Stimulated activated CD8-positive, alpha-beta memory T cell treated with anti-CD3 and anti-CD28 coated beads, Interleukin-12 subunit alpha, Interleukin-12 subunit beta, amount 100 ng/mL, for 24 hours (primary cell): ENCODE data around the gene TEF.
A peak's percentile ranks its signal among the peaks of the same experiment; 100 is the strongest.
"Not testable (repeated sequence)": the region's sequence is repeated elsewhere in the genome, so short reads cannot be mapped to it uniquely, and the experiment has no call there.

Experiments used
- DNase-seq: peaks from one replicate; pipeline ENCODE4 v3.0.0-alpha.2; 2020; ENCODE audit errors: extremely low read depth

Gene TEF

DNA sequence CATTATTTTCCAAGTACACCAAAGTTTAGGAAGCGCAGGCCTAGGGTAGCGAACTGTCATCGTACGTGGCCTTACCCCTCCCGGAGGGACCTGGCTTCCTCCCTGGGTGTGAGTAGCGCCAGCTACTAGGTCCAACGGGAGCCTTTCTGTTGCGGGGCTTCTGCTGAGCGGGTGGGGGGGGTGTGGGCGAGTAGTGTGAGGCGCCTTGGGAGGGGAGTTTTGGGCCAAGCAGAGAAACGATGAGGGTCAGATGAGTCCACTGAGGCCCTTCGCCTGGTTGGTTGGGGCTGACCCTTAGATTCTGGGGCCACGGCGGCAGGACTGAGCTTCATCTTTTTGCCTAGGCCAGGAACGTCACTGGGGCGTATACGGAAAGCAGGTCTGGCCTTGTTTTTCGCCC lies 868 bp downstream of the TEF start:
- no peak for DNase-seq

DNA sequence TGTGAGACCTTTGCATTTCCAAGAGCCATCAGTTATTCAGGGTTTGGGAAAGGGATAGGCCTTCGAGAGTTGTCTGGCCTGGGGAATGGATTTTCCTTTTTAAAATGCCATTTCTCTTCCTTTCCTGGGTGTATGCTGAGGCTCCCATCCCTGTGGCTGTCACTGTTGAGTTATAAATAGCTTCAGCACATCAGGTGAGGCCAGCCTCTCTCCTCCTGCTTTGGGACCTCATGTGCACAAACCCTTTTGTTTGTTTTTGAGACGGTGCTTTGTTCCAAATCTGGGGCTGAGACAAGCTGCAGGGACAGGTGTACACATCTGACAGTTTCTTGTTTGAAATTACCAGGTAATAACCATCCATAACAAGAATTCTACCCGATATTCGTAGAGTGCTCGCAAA lies 1.3 kb downstream of the TEF start:
- DNase-seq: no peak

DNA sequence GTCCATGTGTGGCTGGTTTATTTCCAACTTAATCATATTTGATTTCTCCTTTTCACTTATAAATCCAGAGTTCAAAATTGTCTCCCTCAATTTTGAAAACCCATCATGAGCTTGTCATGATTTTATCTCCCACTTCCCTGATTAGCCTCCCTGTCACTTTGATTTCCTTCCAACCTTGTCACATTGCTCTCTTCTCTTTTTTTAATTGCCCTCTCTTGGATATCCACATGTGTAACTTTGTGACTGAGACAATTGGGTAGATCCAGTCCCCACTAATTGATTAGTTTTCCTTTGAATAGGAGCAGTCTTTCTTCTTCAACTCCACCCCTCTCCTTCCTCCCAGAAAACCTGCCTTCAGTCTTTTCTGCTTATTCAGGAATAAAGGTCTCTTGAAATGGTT lies 2.4 kb downstream of the TEF start:
- no peak for DNase-seq

DNA sequence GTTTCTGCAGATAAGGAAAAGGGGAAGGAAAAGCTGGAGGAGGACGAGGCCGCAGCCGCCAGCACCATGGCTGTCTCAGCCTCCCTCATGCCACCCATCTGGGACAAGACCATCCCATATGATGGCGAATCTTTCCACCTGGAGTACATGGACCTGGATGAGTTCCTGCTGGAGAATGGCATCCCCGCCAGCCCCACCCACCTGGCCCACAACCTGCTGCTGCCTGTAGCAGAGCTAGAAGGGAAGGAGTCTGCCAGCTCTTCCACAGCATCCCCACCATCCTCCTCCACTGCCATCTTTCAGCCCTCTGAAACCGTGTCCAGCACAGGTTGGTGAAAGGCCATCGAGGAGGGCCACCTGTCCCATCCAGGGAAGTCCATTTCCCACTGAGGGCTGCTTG lies 5.6 kb downstream of the TEF start:
- DNase-seq: no peak

DNA sequence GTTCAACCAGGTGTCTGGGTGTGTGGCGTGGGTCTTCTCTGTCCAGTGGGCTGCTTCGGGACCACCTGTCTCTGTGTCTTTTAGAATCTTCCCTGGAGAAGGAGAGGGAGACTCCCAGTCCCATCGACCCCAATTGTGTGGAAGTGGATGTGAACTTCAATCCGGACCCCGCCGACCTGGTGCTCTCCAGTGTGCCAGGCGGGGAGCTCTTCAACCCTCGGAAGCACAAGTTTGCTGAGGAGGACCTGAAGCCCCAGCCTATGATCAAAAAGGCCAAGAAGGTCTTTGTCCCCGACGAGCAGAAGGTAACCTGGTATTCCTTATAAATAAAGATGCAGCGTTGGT lies 12.2 kb downstream of the TEF start:
- DNase-seq: no peak

DNA sequence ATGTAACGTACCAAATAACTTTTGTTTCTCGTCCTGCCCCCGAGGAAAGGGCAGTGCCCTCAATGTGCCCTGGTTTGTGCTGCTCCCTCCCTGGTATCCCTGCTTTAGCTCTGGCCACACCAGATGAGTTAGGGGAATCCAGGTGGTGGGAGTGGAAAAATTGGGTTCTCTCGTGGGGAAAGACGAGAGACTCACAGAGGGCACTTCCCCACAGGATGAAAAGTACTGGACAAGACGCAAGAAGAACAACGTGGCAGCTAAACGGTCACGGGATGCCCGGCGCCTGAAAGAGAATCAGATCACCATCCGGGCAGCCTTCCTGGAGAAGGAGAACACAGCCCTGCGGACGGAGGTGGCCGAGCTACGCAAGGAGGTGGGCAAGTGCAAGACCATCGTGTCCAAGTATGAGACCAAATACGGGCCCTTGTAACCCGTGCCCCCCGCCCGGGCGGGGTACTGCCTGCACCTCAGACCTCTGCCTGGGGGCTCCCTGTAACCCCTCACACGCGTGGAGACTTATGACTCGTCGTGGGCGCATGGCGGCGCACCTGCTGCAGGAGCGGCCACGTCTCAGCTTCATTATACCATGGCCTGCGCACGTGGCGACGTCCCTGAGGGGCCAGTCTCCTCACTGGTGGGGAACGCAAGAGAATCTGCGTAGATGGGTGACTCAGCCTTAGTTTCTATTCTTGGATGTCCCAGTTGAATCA lies 13.9 kb downstream of the TEF start:
- DNase-seq: no peak

DNA sequence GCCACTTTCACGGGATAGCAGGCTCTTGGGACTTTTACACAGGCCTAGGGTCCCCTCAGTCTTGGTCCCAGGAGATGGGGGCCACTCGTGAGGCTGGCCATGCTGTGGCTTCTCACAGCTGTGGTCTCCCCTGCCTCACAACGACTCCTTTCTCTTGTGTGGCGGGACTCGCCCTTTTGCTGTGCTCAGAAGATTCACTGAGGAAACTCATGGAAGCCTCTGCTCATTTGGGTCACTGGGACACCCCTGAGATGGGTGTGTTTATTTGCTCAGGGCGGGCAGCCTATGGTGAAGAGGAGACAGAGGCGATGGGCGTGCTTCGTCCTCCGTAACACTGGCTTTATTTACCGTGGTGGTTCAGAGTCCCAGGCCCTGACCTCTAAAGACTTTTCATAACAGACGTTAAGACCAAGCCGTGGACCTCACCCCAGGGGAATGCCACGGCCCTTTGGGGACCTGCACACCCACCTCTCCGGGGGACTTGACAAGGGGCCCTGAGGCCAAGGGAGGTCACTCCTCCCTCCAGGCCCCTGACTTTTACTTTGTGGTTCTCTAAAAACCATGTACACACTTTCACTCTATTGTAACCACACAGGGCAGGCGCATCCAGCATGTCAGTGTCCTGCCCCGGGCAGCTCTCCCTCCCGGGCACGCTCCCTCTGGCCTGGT lies 15.5 kb downstream of the TEF start:
- DNase-seq: no peak

DNA sequence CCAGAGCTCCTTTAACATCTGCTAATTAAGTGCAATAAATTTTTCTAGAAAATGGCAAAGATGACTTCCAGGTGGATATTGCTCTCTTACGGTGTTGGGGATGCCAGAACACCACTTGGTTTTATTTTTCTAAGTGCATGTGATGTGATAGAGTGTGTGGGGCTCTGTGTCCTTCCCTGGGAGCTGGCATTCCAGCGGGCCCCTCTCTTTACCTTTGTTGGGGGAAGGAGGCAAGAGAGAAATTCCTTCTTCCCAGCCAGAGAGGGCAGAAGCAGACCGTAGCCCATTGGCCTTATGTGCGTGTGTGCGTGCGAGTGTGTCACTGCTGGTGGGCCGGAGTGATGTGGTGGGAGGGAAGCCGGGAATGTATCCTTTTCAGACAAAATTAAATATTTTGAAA lies 17.2 kb downstream of the TEF start:
- no peak for DNase-seq

DNA sequence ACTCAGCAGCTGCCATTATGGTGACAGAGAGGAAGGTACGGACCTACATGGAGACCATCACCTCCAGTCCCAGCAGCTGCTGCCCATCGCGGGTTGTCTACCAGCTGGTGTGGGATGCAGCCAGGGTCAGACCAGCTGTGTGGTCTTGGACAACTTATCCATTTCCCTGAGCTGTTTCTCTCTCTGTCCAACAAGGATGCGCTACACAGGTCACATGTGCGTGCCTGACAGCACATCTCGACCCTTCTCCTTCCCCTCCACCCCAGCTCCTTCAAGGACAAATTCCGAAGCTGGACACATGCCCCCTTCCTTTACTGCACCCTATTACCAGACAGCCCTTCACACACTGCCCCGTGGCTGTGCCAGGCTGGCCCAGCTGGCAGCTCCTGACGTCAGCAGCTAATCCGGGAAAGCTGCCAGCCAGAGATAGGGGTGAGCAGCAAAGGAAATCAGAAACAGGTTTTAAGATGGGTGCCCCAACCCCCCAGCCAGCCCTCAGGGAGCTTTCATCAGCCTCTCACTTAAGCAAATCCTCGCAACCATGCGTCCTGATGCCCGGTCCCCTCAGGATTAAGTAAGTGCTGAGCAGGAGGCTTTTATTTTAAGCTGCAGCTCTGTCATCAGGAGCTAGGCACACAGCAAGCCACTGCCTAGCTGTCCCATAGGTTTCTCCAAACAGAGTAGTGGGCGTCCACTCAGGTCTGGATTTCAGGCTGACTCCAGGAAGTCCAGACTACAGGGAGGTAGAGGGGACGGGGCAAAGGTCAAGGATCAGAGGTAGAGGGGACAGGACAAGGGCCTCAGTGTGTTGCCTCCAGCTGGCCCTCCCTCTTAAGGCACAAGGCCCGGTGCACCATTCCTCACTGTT lies 20.3 kb downstream of the TEF start:
- DNase-seq: no peak

DNA sequence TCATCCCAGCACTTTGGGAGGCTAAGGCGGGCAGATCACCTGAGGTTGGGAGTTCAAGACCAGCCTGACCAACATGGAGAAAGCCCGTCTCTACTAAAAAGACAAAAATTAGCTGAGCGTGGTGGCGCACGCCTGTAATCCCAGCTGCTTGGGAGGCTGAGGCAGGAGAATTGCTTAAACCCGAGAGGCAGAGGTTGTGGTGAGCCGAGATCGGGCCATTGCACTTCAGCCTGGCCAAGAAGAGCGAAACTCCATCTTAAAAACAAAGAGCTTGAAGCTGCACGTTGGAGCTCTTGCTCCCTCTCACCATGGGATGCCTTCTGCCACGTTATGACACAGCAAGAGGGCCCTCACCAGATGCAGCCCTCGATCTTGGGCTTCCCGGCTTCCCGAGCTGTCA lies 21.1 kb downstream of the TEF start:
- DNase-seq: not testable (repeated sequence)

DNA sequence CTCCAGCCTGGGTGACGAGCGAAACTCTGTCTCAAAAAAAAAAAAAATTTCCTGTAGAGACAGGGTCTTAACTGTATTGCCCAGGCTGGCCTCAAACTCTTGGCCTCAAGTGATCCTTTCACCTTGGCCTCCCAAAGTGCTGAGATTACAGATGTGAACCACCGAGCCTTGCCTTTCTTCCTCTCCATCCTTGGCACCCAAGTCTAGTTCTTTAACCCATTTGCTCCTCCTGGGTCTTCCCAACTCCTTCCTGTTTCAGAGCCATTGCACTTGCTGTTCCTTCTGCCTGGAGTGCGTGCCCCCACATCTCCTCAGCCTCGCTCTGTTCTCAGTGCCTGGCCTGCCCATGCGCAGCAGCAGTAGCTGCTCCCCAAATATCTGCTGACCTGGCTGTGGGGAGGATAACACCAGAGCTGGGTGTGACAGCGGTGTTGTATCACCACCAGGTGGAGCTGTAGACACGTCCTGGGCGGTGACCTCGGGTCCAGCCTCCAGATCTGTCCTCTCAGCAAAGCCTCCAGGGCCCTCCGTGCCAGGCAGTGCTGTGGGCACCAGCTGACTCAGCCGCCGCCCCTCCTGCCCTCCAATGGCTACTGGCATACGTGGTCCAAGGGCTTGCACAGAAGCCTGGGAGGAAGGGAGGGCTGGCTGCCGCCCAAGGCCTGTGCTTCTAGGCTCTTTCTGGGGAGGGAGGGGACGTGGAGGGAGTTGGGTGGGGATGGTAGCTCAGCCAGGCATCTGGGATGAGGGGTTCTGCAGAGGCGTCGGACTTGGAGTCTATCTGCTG lies 22.0 kb downstream of the TEF start:
- peak; percentile 54 for DNase-seq

DNA sequence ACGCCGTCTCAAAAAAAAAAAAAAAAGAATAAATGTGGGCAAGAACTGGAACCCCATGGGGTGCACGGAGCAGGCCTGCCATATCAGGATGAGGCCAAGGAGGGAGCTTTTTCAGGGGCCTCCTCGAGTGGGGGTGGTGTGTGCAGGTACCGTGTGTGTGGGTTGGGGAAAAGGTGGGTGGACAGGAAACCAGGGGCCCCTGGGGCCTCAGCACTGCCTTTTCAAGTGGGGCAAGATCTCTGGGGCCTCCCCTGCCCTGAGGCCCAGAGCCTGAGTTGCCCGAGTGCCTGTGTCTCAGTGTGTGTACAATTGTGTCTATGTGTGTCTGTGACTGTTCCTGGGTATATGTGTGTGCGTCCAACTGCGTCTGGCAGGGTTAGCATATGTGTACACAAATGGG lies 23.8 kb downstream of the TEF start:
- no peak for DNase-seq

DNA sequence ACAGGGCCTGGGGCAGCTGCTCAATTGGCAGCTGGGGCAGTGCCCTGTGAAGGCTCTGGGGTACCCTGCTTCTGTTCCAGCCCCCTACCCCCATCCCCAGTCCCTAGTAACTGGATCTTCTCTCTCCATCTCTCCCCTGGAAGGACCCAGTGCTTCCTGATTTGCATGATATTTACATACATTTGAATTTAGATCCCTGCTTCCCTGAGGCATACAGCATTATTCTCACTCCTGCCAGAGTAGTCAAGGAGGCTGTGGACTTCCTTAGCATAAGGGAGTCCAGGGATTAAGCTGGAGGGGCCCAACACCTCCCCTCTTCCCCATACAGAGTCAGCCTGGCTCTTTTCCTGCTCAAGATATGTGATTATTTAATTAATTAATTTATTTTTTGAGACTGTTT lies 24.7 kb downstream of the TEF start:
- no peak for DNase-seq

DNA sequence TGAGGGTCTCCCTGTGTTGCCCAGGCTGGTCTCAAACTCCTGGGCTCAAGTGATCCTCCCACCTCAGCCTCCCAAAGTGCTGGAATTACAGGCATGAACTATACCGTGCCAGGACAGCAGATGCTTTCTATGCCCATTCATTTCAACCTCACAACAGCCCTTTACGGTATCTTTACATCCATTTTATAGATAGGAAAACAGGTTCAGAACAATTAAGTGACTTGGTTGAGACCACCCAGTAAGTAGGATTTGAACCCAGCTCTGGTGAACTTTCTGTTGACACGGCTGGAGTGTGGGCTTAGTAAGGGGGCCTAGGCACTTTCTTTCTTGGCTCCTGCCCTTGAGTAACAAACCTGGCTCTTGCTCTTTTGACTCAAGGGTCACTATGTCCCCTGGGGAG lies 25.7 kb downstream of the TEF start:
- no peak for DNase-seq

DNA sequence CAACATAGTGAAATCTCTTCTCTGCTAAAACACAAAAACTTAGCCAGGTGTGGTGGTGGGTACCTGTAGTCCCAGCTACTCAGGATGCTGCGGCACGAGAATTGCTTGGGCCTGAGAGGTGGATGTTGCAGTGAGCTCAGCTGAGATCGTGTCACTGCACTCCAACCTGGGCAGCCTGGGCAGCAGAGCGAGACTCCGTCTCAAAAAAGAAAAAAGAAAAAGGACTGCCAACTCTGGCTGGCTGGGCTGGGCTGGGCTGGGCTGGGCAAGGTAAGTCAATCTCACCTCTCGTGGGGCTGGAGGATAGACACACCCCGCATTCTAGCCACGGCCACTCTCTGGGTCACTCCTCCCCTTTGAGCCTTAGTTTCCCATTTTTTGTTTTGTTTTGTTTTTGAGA lies 26.9 kb downstream of the TEF start:
- no peak for DNase-seq

DNA sequence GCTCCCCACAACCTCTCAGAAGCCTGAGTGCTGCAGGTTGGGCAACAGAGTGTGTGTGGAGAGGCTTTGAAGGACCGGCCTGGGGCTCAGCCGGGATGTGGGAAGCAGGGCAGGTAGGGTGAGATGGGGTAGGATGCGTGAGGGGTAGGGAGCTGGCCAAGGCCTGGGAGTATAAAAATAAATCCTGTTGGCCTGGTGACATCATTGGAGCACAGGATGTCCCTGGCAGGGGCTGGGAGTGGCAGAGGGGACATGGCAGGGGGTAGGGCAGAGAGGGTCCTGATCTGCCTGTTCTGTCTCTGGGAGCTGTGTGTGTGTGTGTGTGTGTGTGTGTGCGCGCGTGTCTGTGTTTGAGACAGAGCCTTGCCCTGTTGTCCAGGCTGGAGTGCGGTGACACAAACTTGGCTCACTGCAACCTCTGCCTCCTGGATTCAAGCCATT lies 28.6 kb downstream of the TEF start:
- no peak for DNase-seq

DNA sequence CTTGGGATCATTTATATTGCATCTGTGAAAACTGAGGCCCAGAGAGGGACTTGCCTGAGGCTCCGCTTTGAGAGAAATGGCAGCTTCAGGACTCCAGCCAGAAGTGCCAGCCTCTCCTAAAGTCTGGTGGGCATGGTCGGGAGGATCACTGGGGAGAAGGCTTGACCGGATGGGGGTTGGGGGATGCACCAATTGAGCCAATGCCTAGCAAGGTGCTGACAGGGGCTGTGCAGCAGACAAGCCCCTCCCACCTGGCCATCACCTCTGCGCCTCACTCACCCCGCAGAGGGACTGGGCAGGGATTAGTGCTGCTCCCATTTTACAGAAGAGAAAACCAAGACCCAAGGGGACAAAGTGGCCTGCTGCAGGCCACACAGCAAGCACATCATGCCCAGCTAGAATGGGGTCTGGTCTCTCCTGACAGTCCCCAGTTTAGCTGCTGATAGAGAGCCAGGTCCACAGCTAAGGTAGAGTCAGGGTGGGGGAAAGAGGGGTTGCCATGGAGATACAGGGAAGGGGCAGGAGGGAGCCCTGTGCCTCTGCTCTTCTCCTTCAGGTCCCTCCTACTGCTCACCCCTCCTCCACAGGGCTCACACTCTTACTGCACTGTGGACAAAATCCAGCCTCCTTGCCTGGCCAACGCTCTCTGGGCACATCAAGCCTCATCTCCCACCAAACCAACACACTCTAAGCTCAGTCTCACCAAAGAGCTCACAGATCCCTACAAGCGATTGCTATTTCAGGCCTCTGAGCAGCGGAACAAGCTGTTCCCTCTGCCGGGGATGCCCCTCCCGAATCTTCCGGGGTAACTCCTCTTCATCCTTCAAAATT lies 29.5 kb downstream of the TEF start:
- DNase-seq: no peak

DNA sequence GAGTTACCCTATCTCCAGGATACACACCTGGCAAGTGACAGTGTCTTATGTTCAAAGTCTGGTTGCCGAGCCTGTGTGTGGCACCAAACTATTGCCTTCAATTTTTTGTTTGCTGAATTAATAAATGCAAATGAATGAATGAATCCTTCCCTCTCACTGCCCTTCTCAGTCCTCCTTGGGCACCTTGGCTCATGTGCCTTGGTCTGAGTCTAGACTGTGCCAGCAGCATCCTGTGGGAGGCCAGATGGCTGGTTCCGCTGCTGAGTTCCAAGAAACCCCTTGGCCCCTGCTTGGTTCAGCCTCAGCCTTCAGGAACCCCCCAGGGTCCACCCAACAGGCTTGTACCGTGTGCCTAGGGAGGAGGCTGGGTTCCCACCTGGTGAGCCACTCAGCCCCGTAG lies 33.8 kb downstream of the TEF start:
- DNase-seq: no peak

DNA sequence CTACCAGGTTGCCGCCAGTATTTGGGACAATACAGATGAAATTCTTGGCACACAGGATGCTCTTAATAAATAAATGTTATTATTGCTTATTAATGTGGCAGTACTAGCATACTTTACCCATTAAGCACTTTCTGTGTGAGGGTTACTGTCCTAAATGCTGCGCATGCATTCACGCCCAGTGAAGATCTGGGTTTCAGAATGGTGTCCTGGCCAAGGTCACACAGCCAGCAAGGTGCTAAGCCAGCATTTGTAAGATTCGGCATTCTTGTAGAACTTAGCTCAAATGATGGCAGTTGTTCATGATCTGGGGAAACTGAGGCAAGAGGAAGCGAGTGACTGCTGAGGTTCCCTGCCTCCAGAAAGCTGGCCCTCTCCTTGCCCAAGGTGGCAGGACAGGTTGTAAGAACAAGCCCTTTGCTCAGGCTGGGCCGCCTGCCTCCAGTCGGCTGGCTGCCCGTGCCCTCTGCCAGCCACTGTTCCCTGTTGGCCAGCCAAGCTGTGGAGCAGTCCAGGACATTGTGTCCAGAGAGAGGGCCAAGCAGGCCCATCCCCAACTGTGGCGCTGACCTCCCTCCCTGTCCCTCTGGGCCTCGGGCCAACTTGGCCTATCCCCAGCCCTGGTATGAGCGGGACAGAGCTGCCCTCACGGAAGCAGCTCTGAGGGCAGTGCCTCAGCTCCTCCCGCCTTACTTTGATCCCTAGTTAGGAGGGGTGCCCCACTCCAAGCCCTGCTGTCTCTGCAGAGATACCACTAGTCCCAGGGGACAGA lies 36.1 kb downstream of the TEF start:
- DNase-seq: no peak

DNA sequence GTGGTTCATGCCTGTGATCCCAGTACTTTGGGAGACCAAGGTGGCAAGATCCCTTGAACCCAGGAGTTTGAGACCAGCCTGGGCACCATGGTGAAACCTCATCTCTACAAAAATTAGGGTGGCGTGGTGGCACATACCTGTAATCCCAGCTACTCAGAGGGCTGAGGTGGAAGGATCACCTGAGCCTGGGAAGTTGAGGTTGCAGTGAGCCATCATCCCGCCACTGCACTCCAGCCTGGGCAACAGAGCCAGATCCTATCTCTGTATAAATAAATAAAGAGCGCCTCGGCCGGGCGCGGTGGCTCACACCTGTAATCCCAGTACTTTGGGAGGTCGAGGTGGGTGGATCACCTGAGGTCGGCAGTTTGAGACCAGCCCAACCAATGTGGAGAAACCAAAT lies 37.0 kb downstream of the TEF start:
- DNase-seq: no peak
